ENCODE results near the gene LRRC8A. TPM values are rescaled to one million over a fixed set of nuclear protein-coding genes. Genes with fewer than 3 reads are reported as not detected.
A peak's percentile ranks its signal among the peaks of the same experiment; 100 is the strongest.

The LRRC8A gene
- total and polyA plus RNA-seq, 2 of the 13 experiments (the other 11 are each of a cell fraction or from before 2014, with no cell fraction given) = 16.1 to 40.6 TPM

- TF ChIP-seq CREM (IDR thresholded peaks at IDR 0.05) (peak; percentile 59), CREM (CRISPR knock-in tag; IDR thresholded peaks at IDR 0.05) (no peak), ZBTB43 (CRISPR knock-in tag; conservative IDR thresholded peaks at IDR 0.05) (0 out of 2 replicates have a peak, but pooled peaks have one; percentile 20), THRA (CRISPR knock-in tag; IDR thresholded peaks at IDR 0.05; ENCODE audit: borderline replicate concordance) (peak; percentile 74; the same call in 1 of the 2 replicates), MYPOP (CRISPR knock-in tag; IDR thresholded peaks at IDR 0.05) (peak; percentile 59; the same call in 1 of the 2 replicates), NFYB (CRISPR knock-in tag; IDR thresholded peaks at IDR 0.05) (no peak), REPIN1 (CRISPR knock-in tag; IDR thresholded peaks at IDR 0.05; ENCODE audit: borderline replicate concordance, low read depth) (peak; percentile 42; the same call in 1 of the 2 replicates), SP140L (CRISPR knock-in tag; IDR thresholded peaks at IDR 0.05; ENCODE audit: borderline replicate concordance) (no peak), KAT7 (CRISPR knock-in tag; IDR thresholded peaks at IDR 0.05; ENCODE audit: borderline replicate concordance) (no peak), MEIS2 (CRISPR knock-in tag; IDR thresholded peaks at IDR 0.05) (0 out of 2 replicates have a peak, but pooled peaks have one; percentile 54), THAP7 (CRISPR knock-in tag; IDR thresholded peaks at IDR 0.05) (no peak), HMGA1 (CRISPR knock-in tag; conservative IDR thresholded peaks at IDR 0.05) (no peak), FOXA1 (IDR thresholded peaks at IDR 0.05) (no peak), FOXA1 (CRISPR knock-in tag; IDR thresholded peaks at IDR 0.05) (peak; percentile 86), ZSCAN29 (CRISPR knock-in tag; conservative IDR thresholded peaks at IDR 0.05) (peak; percentile 73; the same call in 1 of the 2 replicates), ARID4A (CRISPR knock-in tag; IDR thresholded peaks at IDR 0.05; ENCODE audit: borderline replicate concordance) (peak; percentile 44; the same call in 1 of the 2 replicates), TGIF2 (CRISPR knock-in tag; IDR thresholded peaks at IDR 0.05) (no peak), FUBP1 (CRISPR knock-in tag; IDR thresholded peaks at IDR 0.05; ENCODE audit: borderline replicate concordance) (no peak), ETV6 (CRISPR knock-in tag; conservative IDR thresholded peaks at IDR 0.05) (no peak), ATF7 (IDR thresholded peaks at IDR 0.05) (no peak), ATF7 (CRISPR knock-in tag; IDR thresholded peaks at IDR 0.05) (no peak)
Measured at GRCh38 chr9:128838338-128838737, 43.6 kb upstream of the LRRC8A start (continued).
